Thyroid gland (tissue), 4 donors: ENCODE results near the gene H2BK1. TPM values are rescaled to one million over a fixed set of nuclear protein-coding genes. Genes with fewer than 3 reads are reported as not detected.

ENCODE experiments used
- DNase-seq, 2 donors: peaks; one replicate each; pipeline ENCODE4 v3.0.0-alpha.2; 2019
- H3K27ac ChIP-seq, 3 donors: fragments of 200-600 bp; sonication (generic); 1 replicate in 2 of 3; 2 replicates in 1 of 3; pipeline ENCODE4 v1.5.1; 2016 to 2019; ENCODE audit warnings: mild to moderate bottlenecking in 1 of 3, moderate library complexity in 1 of 3
- H3K27me3 ChIP-seq: fragments of 200-600 bp; sonication (generic); one replicate; pipeline ENCODE4 v1.5.1; 2019
- H3K36me3 ChIP-seq, 2 donors: fragments of 200-600 bp; sonication (generic); one replicate each; pipeline ENCODE4 v1.5.1; 2016 to 2019
- H3K4me1 ChIP-seq, 2 donors: fragments of 200-600 bp; sonication (generic); one replicate each; pipeline ENCODE4 v1.5.1; 2017 to 2019
- H3K4me3 ChIP-seq, 3 donors: fragments of 200-600 bp; sonication (generic); replicated peaks in 1 of 3; 1 replicate in 2 of 3; 2 replicates in 1 of 3; pipeline ENCODE4 v1.5.1; 2016; ENCODE audit warnings: mild to moderate bottlenecking in 1 of 3
- H3K9me3 ChIP-seq: fragments of 200-600 bp; sonication (generic); one replicate; pipeline ENCODE4 v1.5.1; 2017
- POLR2A ChIP-seq, 2 donors: fragments of 450-650 bp; IDR thresholded peaks; one replicate each; pipeline ENCODE4 v1.6.1; 2017; ENCODE audit warnings: antibody characterized with exemption in 2 of 2, mild to moderate bottlenecking in 2 of 2, moderate library complexity in 1 of 2
- WGBS, 2 donors: methylation state at CpG; one replicate each; pipeline ENCODE4 v1.1.5; 2017; 5-methylcytosine and 5-hydroxymethylcytosine counted together
- intact Hi-C: fragments of 100-400 bp; cut with DNase I; formaldehyde crosslinking; loops from one replicate; pipeline ENCODE4 v1.15.1; 2023
- total RNA-seq, 4 donors: library from RNA; depleted of rRNA; stranded (reverse); fragments of >200 nt; gene quantifications; one replicate each; pipeline ENCODE4 v1.2.3, GENCODE V29; 2016
- TF ChIP-seq, protein P1 (sequence below), 6 experiments: fragments of 200-600 bp in 3 of 6; fragments of 450-650 bp in 3 of 6; sonication (generic) in 3 of 6; IDR thresholded peaks; one replicate each; pipeline ENCODE4 v1.5.1; 2016 to 2019; ENCODE audit warnings: antibody characterized with exemption in 6 of 6, mild to moderate bottlenecking in 2 of 6, inconsistent platforms in 1 of 6, moderate library complexity in 1 of 6

H2BK1 gene
- total RNA-seq, 4 donors from 2014 or later = not detected

DNA sequence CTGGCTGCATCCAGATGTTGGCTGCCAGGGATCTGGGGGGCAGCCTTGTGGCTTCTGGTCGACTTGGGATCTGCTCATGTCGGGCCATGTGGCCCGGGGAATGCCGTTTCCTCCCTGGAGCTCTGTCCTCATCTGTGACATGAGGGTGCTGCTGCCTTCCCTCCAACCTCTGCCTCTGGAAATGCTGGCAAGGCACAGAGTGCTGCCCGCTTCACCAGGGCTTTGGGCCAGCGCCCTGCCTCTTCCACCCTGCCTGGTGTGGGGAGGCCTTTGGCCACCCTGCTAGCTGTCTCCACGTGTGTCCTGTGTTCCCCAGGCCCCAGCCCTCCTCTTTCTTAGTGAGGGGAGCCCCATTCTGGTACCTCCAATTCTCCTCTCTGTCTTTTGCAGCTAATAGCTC is 44.0 kb upstream of the H2BK1 start:
- no peak overlapping the region for H3K27ac ChIP-seq
- no peaks in the 10 kb centered on the region for H3K27me3 ChIP-seq
- intact Hi-C loops = no loop called here
- TF ChIP-seq, protein P1, sequence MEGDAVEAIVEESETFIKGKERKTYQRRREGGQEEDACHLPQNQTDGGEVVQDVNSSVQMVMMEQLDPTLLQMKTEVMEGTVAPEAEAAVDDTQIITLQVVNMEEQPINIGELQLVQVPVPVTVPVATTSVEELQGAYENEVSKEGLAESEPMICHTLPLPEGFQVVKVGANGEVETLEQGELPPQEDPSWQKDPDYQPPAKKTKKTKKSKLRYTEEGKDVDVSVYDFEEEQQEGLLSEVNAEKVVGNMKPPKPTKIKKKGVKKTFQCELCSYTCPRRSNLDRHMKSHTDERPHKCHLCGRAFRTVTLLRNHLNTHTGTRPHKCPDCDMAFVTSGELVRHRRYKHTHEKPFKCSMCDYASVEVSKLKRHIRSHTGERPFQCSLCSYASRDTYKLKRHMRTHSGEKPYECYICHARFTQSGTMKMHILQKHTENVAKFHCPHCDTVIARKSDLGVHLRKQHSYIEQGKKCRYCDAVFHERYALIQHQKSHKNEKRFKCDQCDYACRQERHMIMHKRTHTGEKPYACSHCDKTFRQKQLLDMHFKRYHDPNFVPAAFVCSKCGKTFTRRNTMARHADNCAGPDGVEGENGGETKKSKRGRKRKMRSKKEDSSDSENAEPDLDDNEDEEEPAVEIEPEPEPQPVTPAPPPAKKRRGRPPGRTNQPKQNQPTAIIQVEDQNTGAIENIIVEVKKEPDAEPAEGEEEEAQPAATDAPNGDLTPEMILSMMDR (IDR thresholded peaks at IDR 0.05) = no peak
- no peak for TF ChIP-seq POLR2A (IDR thresholded peaks at IDR 0.05)
- WGBS, 2 donors = 75 to 89% methylated on average over 7 of the region's 7 CpGs
- H3K9me3 ChIP-seq = no peaks in the 10 kb centered on the region
- no peaks in the 10 kb centered on the region for H3K36me3 ChIP-seq
- DNase-seq = no peak
- no peak overlapping the region for H3K4me3 ChIP-seq
- H3K4me1 ChIP-seq = peaks cover 20 to 35% of the 10 kb centered on the region in 2 donors

DNA sequence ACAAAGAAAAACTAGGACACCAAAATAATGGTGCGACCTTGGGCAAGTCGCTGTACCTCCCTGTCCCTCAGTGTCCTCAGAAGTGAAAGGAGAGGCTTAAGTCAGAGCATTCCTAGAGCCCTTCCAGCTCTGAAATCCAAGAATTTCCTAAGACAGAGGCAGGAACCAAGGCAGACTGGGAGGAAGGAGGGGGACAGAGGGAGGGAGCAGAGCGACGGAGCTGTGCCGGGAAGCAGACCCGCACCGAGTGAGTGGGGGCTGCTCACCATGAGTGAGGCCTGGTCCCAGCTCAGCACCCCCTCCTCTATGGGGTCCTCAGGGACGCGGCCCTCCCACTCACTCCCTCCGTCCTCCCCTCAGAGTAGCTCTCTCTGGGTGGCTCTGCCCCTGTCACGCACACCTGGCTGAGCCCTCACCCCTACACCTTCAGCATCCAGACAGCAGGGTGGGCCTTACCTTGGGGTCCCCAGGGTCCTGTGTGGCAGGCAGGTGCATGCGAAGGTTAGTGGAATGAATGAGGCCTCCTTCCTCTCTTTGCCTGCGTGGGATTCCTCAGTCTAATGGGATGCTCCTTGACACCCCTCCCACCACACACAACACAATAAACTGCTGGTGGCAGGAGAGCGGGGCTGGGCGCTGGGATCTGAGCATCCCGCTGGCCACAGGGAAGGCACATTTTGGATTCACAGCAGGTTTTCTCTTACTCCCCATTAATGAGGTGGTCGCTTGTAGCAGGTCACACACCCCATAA is 42.8 kb upstream of the H2BK1 start:
- Histone ChIP-seq H3K36me3 (no peaks in the 10 kb centered on the region), H3K9me3 (no peaks in the 10 kb centered on the region), H3K27me3 (no peaks in the 10 kb centered on the region), H3K4me1 (peaks cover 22 to 38% of the 10 kb centered on the region in 2 donors), H3K27ac (no peak overlapping the region), H3K4me3 (no peak overlapping the region)
- no peak for TF ChIP-seq POLR2A (IDR thresholded peaks at IDR 0.05)
- TF ChIP-seq, protein P1 (IDR thresholded peaks at IDR 0.05) = no peak
- intact Hi-C loops = no loop called here
- no peak for DNase-seq
- 69 to 72% methylated on average over 15 to 17 of the region's 17 CpGs for WGBS, 2 donors

GRCh38 chr7:151252561-151252835 is 42.2 kb upstream of the H2BK1 start:
- no peaks in the 10 kb centered on the region for H3K9me3 ChIP-seq
- TF ChIP-seq POLR2A (IDR thresholded peaks at IDR 0.05) = no peak
- TF ChIP-seq, protein P1 (IDR thresholded peaks at IDR 0.05) = no peak
- no peak for DNase-seq
- peak overlapping the region in 2 of 3 donors; percentile 54 to 96 for H3K4me3 ChIP-seq
- intact Hi-C loops = no loop called here
- peak overlapping the region in 2 of 3 donors; percentile 63 to 88 for H3K27ac ChIP-seq
- 10 to 30% methylated on average over 6 to 9 of the region's 9 CpGs for WGBS, 2 donors
- peaks cover 28 to 42% of the 10 kb centered on the region in 2 donors for H3K4me1 ChIP-seq
- H3K27me3 ChIP-seq = no peaks in the 10 kb centered on the region
- H3K36me3 ChIP-seq = no peaks in the 10 kb centered on the region

DNA sequence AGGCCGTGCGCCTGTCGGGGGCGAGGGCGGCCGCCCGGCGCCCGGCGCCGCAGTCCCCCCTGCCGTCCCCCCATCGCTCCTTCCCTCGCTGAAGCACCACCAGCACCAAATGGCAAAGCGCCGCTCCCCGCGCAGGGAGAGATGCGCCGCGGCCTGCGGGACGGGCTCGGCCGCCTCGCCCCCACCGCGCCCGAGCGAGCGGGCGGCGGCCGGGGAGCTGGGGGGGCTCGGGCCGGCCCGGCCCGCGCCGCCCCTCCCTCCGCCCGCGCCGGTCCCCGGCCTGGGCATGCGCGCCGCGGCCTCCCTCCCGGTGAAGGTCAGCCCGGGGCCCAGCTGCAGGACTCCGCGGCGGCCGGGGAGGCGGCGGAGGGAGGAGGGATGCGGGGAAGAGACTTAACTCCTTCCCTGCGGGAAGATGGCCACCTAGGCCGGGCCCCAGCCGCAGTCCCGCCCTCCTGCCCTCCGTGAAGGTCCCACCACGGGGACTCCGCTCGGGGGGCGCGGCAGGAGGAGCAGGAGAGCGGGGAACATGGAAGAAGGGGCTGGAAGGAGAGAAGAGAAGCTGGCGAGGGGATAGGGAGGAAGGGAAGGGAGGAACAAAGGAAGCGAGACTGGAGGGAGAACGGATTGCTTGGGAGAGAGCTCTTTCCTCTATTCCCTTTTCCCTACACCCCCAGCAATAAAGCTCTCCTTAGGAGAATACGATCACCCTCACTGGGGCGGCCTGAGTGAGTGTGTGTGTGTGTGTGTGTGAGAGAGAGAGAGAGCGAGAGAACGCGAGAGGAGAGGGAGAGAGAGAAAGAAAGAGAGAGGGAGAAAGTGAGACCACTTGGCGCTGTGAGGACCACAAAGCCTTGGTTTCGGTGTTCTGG is 41.6 kb upstream of the H2BK1 start:
- DNase-seq = peak; percentile 72 to 73
- peak overlapping the region in 2 of 3 donors; percentile 54 to 96 for H3K4me3 ChIP-seq
- H3K36me3 ChIP-seq = no peaks in the 10 kb centered on the region
- intact Hi-C loops = no loop called here
- 2 to 3% methylated on average over 28 to 42 of the region's 79 CpGs for whole genome bisulfite sequencing, 2 donors
- H3K27ac ChIP-seq = peak overlapping the region; percentile 80 to 88 (median 87)
- H3K27me3 ChIP-seq = no peaks in the 10 kb centered on the region
- H3K4me1 ChIP-seq = peaks cover 34 to 48% of the 10 kb centered on the region in 2 donors
- H3K9me3 ChIP-seq = no peaks in the 10 kb centered on the region
- TF ChIP-seq POLR2A (IDR thresholded peaks at IDR 0.05) = peak in 1 of 2 donors; percentile 53
- TF ChIP-seq, protein P1 (IDR thresholded peaks at IDR 0.05) = no peak

DNA sequence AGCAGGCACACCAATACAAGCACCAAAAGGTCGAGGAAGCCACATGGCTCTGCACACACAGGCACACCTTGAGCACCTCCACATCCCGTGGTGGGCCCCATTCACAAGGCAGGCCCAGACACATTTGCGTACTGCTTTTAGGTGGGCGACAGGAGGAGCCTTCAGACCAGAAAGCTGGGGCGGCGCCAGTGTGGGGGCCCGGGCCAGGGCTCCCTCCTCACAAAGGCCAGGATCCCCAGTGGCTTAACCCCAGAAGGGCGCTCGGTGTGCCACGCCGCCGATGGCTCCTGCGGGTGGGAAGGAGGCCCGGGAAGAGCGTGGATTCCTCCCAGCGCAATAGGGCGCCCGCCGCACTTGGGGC is 41.0 kb upstream of the H2BK1 start:
- intact Hi-C loops = no loop called here
- H3K4me1 ChIP-seq = peaks cover 38 to 54% of the 10 kb centered on the region in 2 donors
- no peaks in the 10 kb centered on the region for H3K36me3 ChIP-seq
- TF ChIP-seq POLR2A (IDR thresholded peaks at IDR 0.05) = no peak
- TF ChIP-seq, protein P1 (IDR thresholded peaks at IDR 0.05) = no peak
- H3K9me3 ChIP-seq = no peaks in the 10 kb centered on the region
- WGBS, 2 donors = 11 to 13% methylated on average over 2 to 4 of the region's 19 CpGs
- H3K4me3 ChIP-seq = peak overlapping the region in 2 of 3 donors; percentile 51 to 54
- DNase-seq = peak; percentile 31 to 40
- H3K27ac ChIP-seq = peak overlapping the region; percentile 80 to 83 (median 80)
- no peaks in the 10 kb centered on the region for H3K27me3 ChIP-seq
